GM12801 (cell line): ENCODE data around the gene CLEC2L.

Experiments
- CTCF ChIP-seq: IDR thresholded peaks from one replicate; pipeline ENCODE4 v1.5.1; 2011; ENCODE audit warnings: control low read depth; ENCODE audit not compliant: insufficient read length; ENCODE audit errors: extremely low read depth

Gene CLEC2L

GRCh38 chr7:139573871-139574270 is 50.4 kb downstream of the CLEC2L start:
- no peak for TF ChIP-seq CTCF

GRCh38 chr7:139574618-139575337 is 51.3 kb downstream of the CLEC2L start:
- TF ChIP-seq CTCF = no peak

- TF ChIP-seq CTCF = no peak
These were observed 51.8 kb downstream of the CLEC2L start for GRCh38 chr7:139575338-139575680.

- TF ChIP-seq CTCF = no peak
These were observed 52.9 kb downstream of the CLEC2L start for GRCh38 chr7:139576179-139576973.

GRCh38 chr7:139580435-139580834 is 57.0 kb downstream of the CLEC2L start:
- no peak for TF ChIP-seq CTCF

GRCh38 chr7:139582130-139582650 is 58.7 kb downstream of the CLEC2L start:
- no peak for TF ChIP-seq CTCF

GRCh38 chr7:139582671-139583155 is 59.2 kb downstream of the CLEC2L start:
- TF ChIP-seq CTCF = no peak
